Gastroesophageal sphincter (tissue), 3 donors: Measurements from ENCODE around the gene FCHO2.

ENCODE experiments used
- POLR2A ChIP-seq, 2 donors: fragments of 450-650 bp; IDR thresholded peaks; one replicate each; pipeline ENCODE4 v1.6.1; 2017; ENCODE audit warnings: antibody characterized with exemption in 2 of 2, mild to moderate bottlenecking in 2 of 2, moderate library complexity in 1 of 2
- POLR2AphosphoS5 ChIP-seq: sonication (generic); formaldehyde crosslinking; IDR thresholded peaks from one replicate; pipeline ENCODE4 v1.6.1; 2017; ENCODE audit warnings: antibody characterized with exemption
- TF ChIP-seq, protein P1 (sequence below), 4 experiments: fragments of 200-600 bp in 2 of 4; fragments of 450-650 bp in 2 of 4; sonication (generic) in 1 of 4; IDR thresholded peaks; one replicate each; pipeline ENCODE4 v1.5.1; 2017 to 2019; ENCODE audit warnings: antibody characterized with exemption in 4 of 4, mild to moderate bottlenecking in 2 of 4, moderate library complexity in 2 of 4

DNA sequence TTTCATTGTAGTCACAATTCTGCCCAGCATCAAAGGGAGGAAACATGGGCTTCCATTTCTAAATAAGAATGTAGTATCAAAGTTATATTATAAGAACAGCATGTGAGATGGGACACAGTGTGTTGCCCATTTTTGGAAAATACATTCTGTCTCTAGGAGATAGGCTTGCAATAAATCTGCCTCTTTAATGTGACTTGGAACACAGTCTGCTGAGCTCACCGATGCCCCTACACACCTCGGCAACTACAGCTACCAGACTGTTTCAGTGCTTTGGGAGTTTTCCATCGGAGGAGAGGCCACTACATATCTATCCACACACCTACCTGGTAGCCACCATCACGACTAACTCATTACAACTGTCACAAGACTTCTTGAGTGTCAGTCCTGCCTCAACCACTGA, 18.9 kb upstream of the FCHO2 start:
- TF ChIP-seq POLR2A (IDR thresholded peaks at IDR 0.05): no peak
- TF ChIP-seq, protein P1, sequence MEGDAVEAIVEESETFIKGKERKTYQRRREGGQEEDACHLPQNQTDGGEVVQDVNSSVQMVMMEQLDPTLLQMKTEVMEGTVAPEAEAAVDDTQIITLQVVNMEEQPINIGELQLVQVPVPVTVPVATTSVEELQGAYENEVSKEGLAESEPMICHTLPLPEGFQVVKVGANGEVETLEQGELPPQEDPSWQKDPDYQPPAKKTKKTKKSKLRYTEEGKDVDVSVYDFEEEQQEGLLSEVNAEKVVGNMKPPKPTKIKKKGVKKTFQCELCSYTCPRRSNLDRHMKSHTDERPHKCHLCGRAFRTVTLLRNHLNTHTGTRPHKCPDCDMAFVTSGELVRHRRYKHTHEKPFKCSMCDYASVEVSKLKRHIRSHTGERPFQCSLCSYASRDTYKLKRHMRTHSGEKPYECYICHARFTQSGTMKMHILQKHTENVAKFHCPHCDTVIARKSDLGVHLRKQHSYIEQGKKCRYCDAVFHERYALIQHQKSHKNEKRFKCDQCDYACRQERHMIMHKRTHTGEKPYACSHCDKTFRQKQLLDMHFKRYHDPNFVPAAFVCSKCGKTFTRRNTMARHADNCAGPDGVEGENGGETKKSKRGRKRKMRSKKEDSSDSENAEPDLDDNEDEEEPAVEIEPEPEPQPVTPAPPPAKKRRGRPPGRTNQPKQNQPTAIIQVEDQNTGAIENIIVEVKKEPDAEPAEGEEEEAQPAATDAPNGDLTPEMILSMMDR (IDR thresholded peaks at IDR 0.05): no peak
- no peak for TF ChIP-seq POLR2AphosphoS5
